Neuronal stem cell (in vitro differentiated cells): ENCODE results near the gene LSAMP.

Experiments
- DNase-seq: peaks from one replicate; pipeline ENCODE4 v3.0.0-alpha.2; 2013; ENCODE audit warnings: low spot score
- H2AFZ ChIP-seq: one replicate; pipeline ENCODE4 v1.6.1; 2013; ENCODE audit warnings: mild to moderate bottlenecking, low read length, inconsistent platforms
- H2AK5ac ChIP-seq: 2 replicates; pipeline ENCODE4 v1.6.1; 2013; ENCODE audit warnings: low read depth, mild to moderate bottlenecking, inconsistent platforms, low read length, moderate library complexity, mixed read lengths
- H2BK120ac ChIP-seq: 2 replicates; pipeline ENCODE4 v1.6.1; 2013; ENCODE audit warnings: low read depth, mild to moderate bottlenecking, inconsistent platforms, low read length, moderate library complexity, mixed read lengths
- H2BK12ac ChIP-seq: one replicate; pipeline ENCODE4 v1.6.1; 2013; ENCODE audit warnings: low read length, inconsistent platforms
- H2BK15ac ChIP-seq: 2 replicates; pipeline ENCODE4 v1.6.1; 2013; ENCODE audit warnings: mild to moderate bottlenecking, low read length, inconsistent platforms, mixed read lengths
- H2BK5ac ChIP-seq: one replicate; pipeline ENCODE4 v1.6.1; 2013; ENCODE audit warnings: inconsistent platforms, mild to moderate bottlenecking, low read length, moderate library complexity
- H3K14ac ChIP-seq: one replicate; pipeline ENCODE4 v1.6.1; 2013; ENCODE audit warnings: low read length, inconsistent platforms
- H3K18ac ChIP-seq: 2 replicates; pipeline ENCODE4 v1.6.1; 2013; ENCODE audit warnings: low read length, inconsistent platforms
- H3K23ac ChIP-seq: 2 replicates; pipeline ENCODE4 v1.6.1; 2013; ENCODE audit warnings: low read depth, mild to moderate bottlenecking, mixed read lengths, low read length, inconsistent platforms; ENCODE audit not compliant: poor library complexity
- H3K27ac ChIP-seq: replicated peaks from 3 replicates; pipeline ENCODE4 v1.5.1; 2013; ENCODE audit warnings: low read length, inconsistent platforms
- H3K27me3 ChIP-seq, 3 experiments: 2 replicates each; pipeline ENCODE4 v1.6.1; 2013; ENCODE audit warnings: low read length in 3 of 3, mild to moderate bottlenecking in 2 of 3, inconsistent platforms in 1 of 3, low read depth in 1 of 3, mixed read lengths in 1 of 3, moderate library complexity in 1 of 3; ENCODE audit not compliant: control insufficient read depth in 3 of 3, insufficient read depth in 3 of 3
- H3K36me3 ChIP-seq, 2 donors: replicated peaks in 1 of 2; 2 replicates each; pipeline ENCODE4 v1.6.1; 2013; ENCODE audit warnings: low read length in 2 of 2; ENCODE audit not compliant: control insufficient read depth in 2 of 2, insufficient read depth in 2 of 2
- H3K4ac ChIP-seq: 2 replicates; pipeline ENCODE4 v1.6.1; 2013; ENCODE audit warnings: inconsistent platforms, mild to moderate bottlenecking, low read length, moderate library complexity
- H3K4me1 ChIP-seq, 2 donors: 1 replicate in 1 of 2; 2 replicates in 1 of 2; pipeline ENCODE4 v1.6.1; 2013; ENCODE audit warnings: low read length in 2 of 2, low read depth in 1 of 2; ENCODE audit not compliant: control insufficient read depth in 2 of 2, insufficient read depth in 1 of 2
- H3K4me2 ChIP-seq: one replicate; pipeline ENCODE4 v1.6.1; 2013; ENCODE audit warnings: mild to moderate bottlenecking, low read length, inconsistent platforms; ENCODE audit not compliant: insufficient read depth, poor library complexity, severe bottlenecking
- H3K4me3 ChIP-seq, 2 donors: 2 replicates each; pipeline ENCODE4 v1.5.1; 2013; ENCODE audit warnings: low read length in 2 of 2, mild to moderate bottlenecking in 2 of 2, inconsistent platforms in 1 of 2, moderate library complexity in 1 of 2
- H3K79me1 ChIP-seq: one replicate; pipeline ENCODE4 v1.6.1; 2013; ENCODE audit warnings: low read depth, mild to moderate bottlenecking, inconsistent platforms, low read length, moderate library complexity
- H3K9ac ChIP-seq: one replicate; pipeline ENCODE4 v1.6.1; 2013; ENCODE audit warnings: mild to moderate bottlenecking, low read depth, low read length, inconsistent platforms; ENCODE audit not compliant: poor library complexity
- H3K9me3 ChIP-seq, 2 donors: replicated peaks in 1 of 2; 2 replicates each; pipeline versions ENCODE3 to v1.6.1; 2013; ENCODE audit warnings: low read length in 2 of 2, mild to moderate bottlenecking in 2 of 2, inconsistent platforms in 1 of 2, low read depth in 1 of 2, mixed read lengths in 1 of 2, moderate library complexity in 1 of 2; ENCODE audit not compliant: control insufficient read depth in 2 of 2, insufficient read depth in 1 of 2
- H4K8ac ChIP-seq: one replicate; pipeline ENCODE4 v1.6.1; 2013; ENCODE audit warnings: low read depth, mild to moderate bottlenecking, inconsistent platforms, low read length, moderate library complexity
- H4K91ac ChIP-seq: one replicate; pipeline ENCODE4 v1.6.1; 2013; ENCODE audit warnings: low read length, low read depth, mild to moderate bottlenecking, inconsistent platforms; ENCODE audit not compliant: poor library complexity
- WGBS, 2 donors: extraction: QIAGEN DNeasy Blood & Tissue Kit; methylation state at CpG; one replicate each; pipeline ENCODE4 v1.1.7; 2013; ENCODE audit warnings: missing lambda C conversion rate in 2 of 2, mixed read lengths in 1 of 2; ENCODE audit not compliant: insufficient read length in 2 of 2, insufficient replicate concordance in 1 of 2; ENCODE audit errors: extremely low coverage in 2 of 2; 5-methylcytosine and 5-hydroxymethylcytosine counted together

The LSAMP gene

DNA sequence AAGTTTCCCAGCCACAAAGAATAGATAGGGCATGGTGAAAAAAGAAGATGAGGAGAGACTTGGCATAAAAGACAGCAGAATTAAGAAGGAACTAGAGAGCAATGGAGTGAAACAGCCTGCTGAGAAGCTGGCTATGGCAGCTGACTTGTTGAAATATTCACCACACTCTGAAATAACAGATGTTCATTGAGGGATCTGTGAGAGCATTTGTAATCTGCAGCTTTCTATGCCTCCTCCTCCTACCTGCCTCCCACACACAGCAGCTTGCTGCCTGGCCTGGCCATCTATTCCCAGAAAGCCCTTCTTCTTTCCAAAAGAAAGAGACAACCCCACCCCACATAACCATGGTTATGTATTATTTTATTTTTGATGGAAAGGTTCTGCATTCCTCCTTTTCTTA, 518.1 kb downstream of the LSAMP start:
- Histone ChIP-seq H4K8ac (no peak overlapping the region), H3K79me1 (no peaks in the 10 kb centered on the region), H3K18ac (no peak overlapping the region), H3K9me3 (no peaks in the 10 kb centered on the region), H3K27ac (no peak overlapping the region), H2BK15ac (no peak overlapping the region), H3K36me3 (no peaks in the 10 kb centered on the region), H4K91ac (no peak overlapping the region), H2AFZ (no peak overlapping the region), H2BK5ac (no peak overlapping the region), H3K23ac (no peak overlapping the region), H3K4me1 (peaks cover 6 to 10% of the 10 kb centered on the region in 2 donors), H3K4me3 (no peak overlapping the region), H3K14ac (no peak overlapping the region), H3K4ac (no peak overlapping the region), H2BK120ac (no peak overlapping the region), H3K27me3 (no peaks in the 10 kb centered on the region), H3K9ac (no peak overlapping the region), H2BK12ac (no peak overlapping the region), H3K4me2 (no peak overlapping the region), H2AK5ac (no peak overlapping the region)
- DNase-seq: no peak

- no peaks in the 10 kb centered on the region for H3K27me3 ChIP-seq
- no peak overlapping the region for H2BK5ac ChIP-seq
- H3K14ac ChIP-seq: no peak overlapping the region
- H4K91ac ChIP-seq: no peak overlapping the region
- H3K79me1 ChIP-seq: no peaks in the 10 kb centered on the region
- H3K9ac ChIP-seq: no peak overlapping the region
- H3K23ac ChIP-seq: no peak overlapping the region
- H2BK12ac ChIP-seq: no peak overlapping the region
- H2BK120ac ChIP-seq: no peak overlapping the region
- WGBS, 2 donors: no CpG with 5 or more reads among the region's 1 CpG
- H3K4ac ChIP-seq: no peak overlapping the region
- H3K9me3 ChIP-seq: peaks cover 0 to 8% of the 10 kb centered on the region in 2 donors
- no peak overlapping the region for H3K27ac ChIP-seq
- no peak overlapping the region for H3K18ac ChIP-seq
- no peak for DNase-seq
- no peak overlapping the region for H3K4me3 ChIP-seq
- no peak overlapping the region for H2AFZ ChIP-seq
- H4K8ac ChIP-seq: no peak overlapping the region
- no peak overlapping the region for H2AK5ac ChIP-seq
- no peak overlapping the region for H3K4me2 ChIP-seq
- H3K36me3 ChIP-seq: no peaks in the 10 kb centered on the region
- peaks cover 2 to 9% of the 10 kb centered on the region in 2 donors for H3K4me1 ChIP-seq
- no peak overlapping the region for H2BK15ac ChIP-seq
Measured at GRCh38 chr3:115922681-115923347, 522.5 kb downstream of the LSAMP start.

DNA sequence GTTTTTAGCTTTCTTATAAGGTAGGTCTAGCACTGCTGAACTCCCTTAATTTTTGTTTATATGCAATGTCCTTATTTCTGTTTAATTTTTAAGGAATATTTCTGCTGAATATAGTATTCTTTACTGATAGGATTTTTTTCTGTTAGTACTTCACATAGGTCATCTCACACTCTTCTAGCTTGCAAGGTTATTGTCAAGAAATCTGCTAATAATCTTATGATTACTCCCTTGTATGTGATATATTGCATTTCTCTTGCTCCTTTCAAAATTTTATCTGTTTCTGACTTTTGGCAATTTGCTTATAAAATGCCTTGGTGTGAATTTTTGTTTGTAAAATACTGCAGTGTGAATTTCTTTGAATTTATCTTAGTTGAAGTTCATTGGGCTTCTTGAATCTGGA, 523.6 kb downstream of the LSAMP start:
- no peak overlapping the region for H3K4me3 ChIP-seq
- H2AFZ ChIP-seq: no peak overlapping the region
- no peak overlapping the region for H3K4me2 ChIP-seq
- H3K4me1 ChIP-seq: peaks cover 0 to 2% of the 10 kb centered on the region in 2 donors
- no peak for DNase-seq
- no peak overlapping the region for H2BK12ac ChIP-seq
- H3K9ac ChIP-seq: no peak overlapping the region
- no peaks in the 10 kb centered on the region for H3K36me3 ChIP-seq
- H3K79me1 ChIP-seq: no peaks in the 10 kb centered on the region
- no peak overlapping the region for H2BK15ac ChIP-seq
- H3K18ac ChIP-seq: no peak overlapping the region
- H3K9me3 ChIP-seq: peaks cover 0 to 8% of the 10 kb centered on the region in 2 donors
- no peak overlapping the region for H2BK5ac ChIP-seq
- no peak overlapping the region for H2AK5ac ChIP-seq
- H3K27ac ChIP-seq: no peak overlapping the region
- H3K27me3 ChIP-seq: no peaks in the 10 kb centered on the region
- no peak overlapping the region for H3K4ac ChIP-seq
- H4K8ac ChIP-seq: no peak overlapping the region
- H2BK120ac ChIP-seq: no peak overlapping the region
- no peak overlapping the region for H3K14ac ChIP-seq
- no peak overlapping the region for H3K23ac ChIP-seq
- H4K91ac ChIP-seq: no peak overlapping the region

- no CpG with 5 or more reads among the region's 2 CpGs for WGBS, 2 donors
- Histone ChIP-seq H2BK12ac (no peak overlapping the region), H4K8ac (no peak overlapping the region)
Measured at GRCh38 chr3:115918900-115919299, 526.4 kb downstream of the LSAMP start.

More at GRCh38 chr3:115918900-115919299, 526.4 kb downstream of the LSAMP start:
- H3K4ac ChIP-seq: no peak overlapping the region
- H3K4me3 ChIP-seq: no peak overlapping the region
- no peak overlapping the region for H2AK5ac ChIP-seq
- no peak overlapping the region for H3K18ac ChIP-seq
- H3K36me3 ChIP-seq: no peaks in the 10 kb centered on the region
- H3K4me1 ChIP-seq: peaks cover 0 to 2% of the 10 kb centered on the region in 2 donors
- H2BK5ac ChIP-seq: no peak overlapping the region
- H2AFZ ChIP-seq: no peak overlapping the region
- peaks cover 0 to 8% of the 10 kb centered on the region in 2 donors for H3K9me3 ChIP-seq
- H3K79me1 ChIP-seq: no peaks in the 10 kb centered on the region
- no peaks in the 10 kb centered on the region for H3K27me3 ChIP-seq
- H3K4me2 ChIP-seq: no peak overlapping the region
- H2BK120ac ChIP-seq: no peak overlapping the region
- no peak overlapping the region for H4K91ac ChIP-seq
- H3K23ac ChIP-seq: no peak overlapping the region
- no peak overlapping the region for H3K14ac ChIP-seq
- DNase-seq: no peak
- no peak overlapping the region for H3K9ac ChIP-seq
- H2BK15ac ChIP-seq: no peak overlapping the region
- H3K27ac ChIP-seq: no peak overlapping the region
